GM12872 (cell line): ENCODE data around the gene PELO.

Source experiments
- TF ChIP-seq, protein P1 (sequence below): IDR thresholded peaks from 3 replicates; pipeline ENCODE4 v1.5.1; 2011; ENCODE audit warnings: low read depth, mild to moderate bottlenecking, low read length, moderate library complexity; ENCODE audit not compliant: insufficient read depth

The PELO gene

DNA sequence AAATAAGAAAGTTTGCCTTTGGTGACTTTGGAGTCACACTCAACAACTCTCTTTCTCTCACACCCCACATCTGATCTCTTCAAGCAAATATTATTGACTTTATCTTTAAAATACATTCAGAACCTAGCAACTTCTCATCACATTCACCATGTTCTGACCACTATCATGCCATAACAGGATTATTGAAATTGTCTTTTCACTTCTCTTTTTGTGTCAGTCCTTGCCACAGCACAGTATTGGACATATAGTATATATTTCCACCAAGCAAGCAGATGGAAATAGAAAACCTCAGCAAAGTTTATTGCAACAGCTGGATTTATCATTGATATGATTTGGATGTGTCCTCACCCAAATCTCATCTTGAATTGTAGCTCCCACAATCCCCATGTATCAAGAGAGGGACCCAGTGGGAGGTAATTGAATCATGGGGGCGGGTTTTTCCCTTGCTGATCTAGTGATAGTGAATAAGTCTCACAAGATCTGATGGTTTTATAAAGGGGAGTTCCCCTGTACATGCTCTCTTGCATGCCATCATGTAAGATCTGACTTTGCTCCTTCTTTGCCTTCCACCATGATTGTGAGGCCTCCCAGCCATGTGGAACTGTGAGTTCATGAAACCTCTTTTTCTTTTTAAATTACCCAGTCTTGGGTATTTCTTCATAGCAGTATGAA is 26.9 kb upstream of the PELO start:
- TF ChIP-seq, protein P1, sequence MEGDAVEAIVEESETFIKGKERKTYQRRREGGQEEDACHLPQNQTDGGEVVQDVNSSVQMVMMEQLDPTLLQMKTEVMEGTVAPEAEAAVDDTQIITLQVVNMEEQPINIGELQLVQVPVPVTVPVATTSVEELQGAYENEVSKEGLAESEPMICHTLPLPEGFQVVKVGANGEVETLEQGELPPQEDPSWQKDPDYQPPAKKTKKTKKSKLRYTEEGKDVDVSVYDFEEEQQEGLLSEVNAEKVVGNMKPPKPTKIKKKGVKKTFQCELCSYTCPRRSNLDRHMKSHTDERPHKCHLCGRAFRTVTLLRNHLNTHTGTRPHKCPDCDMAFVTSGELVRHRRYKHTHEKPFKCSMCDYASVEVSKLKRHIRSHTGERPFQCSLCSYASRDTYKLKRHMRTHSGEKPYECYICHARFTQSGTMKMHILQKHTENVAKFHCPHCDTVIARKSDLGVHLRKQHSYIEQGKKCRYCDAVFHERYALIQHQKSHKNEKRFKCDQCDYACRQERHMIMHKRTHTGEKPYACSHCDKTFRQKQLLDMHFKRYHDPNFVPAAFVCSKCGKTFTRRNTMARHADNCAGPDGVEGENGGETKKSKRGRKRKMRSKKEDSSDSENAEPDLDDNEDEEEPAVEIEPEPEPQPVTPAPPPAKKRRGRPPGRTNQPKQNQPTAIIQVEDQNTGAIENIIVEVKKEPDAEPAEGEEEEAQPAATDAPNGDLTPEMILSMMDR: no peak

DNA sequence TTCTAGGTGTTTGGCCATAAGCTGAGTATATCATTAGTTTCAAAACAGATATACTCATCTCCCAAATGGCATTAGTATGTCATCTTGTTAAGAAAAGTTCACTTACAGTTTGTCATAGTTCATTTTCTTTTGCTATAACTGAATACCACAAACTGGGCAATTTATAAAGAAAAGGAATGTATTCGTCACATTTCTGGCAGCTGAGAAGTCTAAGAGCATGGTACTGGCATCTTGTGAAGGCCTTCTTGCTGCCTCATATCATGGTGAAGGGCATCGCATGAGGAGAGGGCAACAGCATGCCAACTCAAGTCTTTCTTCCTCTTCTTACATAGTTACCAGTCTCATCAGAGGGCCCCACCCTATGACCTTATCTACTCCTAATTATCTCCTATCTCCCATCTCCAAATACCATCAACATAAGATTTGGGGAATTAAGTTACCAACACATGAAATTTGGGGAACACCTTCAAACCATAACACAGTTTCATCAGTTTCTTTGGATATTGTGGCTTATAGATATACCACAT is 20.4 kb upstream of the PELO start:
- TF ChIP-seq, protein P1: no peak

DNA sequence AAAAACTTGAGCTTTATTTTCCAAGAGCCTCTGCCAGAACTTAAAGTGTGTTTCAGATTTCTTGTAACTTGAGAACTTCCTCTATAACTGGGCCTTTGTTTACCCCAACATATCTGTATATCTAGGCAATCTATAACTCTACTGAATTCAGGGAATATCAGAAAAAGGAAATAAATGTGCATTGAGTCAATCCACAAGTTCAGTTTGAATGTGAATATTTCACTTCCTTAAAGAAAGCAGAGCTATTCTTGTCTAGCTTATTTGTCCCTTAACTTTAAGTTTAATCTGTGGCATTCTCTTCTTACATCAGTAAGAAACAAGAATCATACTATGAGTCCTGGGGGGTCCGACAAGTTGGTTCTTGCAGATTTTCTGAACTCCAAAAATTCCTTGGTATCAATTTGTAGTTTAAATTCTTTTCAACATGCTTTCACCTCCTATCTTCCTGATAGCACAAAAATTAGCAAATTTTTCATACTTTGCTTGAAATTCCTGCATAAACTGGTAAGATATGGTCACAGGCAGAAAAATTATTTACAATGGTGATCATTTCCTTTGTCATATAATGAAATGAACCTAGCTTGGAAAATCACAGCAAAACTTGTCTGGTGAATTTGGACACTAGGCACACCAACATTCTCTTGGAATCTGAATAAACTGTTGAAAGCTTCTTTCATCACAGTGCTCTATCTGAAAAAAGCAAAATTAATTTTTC is 19.8 kb upstream of the PELO start:
- TF ChIP-seq, protein P1: no peak

DNA sequence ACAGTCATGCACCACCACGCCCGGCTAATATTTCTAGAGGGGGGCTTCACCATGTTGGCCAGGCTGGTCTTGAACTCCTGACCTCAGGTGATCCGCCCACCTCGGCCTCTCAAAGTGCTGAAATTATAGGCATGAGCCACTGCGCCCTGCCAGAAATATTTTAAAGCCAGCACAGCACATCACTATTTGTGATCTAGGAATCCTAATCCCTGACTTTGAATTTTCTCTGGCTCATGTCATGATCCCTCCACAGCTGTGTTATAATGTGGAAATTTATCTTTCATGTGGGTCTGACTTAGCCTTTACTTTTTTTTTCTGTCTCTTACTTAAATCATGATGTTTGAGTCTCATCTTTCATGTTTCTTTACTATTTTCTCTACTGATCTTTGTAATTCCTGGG is 18.7 kb upstream of the PELO start:
- TF ChIP-seq, protein P1: no peak

DNA sequence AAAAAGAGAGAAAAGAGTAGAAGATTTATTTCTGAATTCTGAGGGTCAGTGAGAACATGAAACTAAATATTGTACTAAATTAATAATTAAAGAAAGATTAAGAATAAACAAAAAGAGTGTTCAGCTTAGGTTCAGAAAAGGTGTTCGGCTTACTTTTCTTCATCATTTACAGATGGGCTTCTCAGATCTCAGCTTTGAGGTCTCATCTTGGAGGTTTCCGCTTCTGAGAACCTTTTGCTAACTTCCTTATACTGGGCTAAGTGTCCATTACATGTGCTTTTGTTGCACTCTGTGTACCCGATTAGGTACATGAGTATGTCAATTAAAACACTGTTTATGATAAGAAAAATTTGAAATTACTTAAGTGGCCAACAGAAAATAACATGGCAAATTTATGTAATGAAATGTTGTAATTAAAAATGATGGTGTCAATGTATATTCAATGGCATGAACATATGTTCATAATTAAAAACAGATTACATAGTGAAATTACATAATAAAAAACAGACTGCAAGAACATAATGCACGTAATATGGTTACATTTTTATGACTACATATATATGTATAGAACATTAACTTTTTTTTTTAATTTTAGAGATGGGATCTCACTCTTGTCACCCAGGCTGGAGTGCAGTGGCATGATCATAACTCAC is 17.3 kb upstream of the PELO start:
- TF ChIP-seq, protein P1: no peak

DNA sequence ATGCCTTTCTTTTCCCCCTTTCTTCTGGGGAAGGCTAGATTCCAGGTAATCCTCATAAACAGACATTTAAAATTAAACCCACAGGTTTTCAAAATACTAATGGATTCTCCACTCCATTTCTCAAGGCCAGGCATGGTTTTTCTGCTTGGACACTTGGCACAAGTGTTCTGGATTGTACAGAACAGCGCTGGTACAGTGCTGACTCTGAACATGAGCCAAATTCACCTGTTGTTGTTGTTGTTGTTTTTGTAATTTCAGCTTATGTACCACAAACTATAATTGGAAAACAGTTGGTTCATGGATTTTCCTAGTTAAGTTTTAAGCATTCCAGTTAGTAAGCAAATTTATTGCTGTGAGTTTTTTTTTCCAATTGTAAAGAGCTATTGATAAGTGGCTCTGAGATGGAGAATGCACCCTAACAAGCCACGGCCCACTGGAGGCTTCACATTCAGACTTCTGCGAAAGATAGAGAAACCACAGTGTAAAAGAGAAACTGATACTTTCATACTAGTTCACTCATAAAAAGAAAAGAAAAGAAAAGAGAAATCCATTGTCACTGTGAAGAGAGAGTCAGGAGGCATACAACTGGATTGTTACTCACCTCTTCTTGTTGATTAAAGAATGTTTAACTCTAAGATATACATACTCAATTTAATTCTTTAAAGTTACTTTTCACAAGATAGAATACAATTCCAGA is 16.2 kb upstream of the PELO start:
- TF ChIP-seq, protein P1: no peak

DNA sequence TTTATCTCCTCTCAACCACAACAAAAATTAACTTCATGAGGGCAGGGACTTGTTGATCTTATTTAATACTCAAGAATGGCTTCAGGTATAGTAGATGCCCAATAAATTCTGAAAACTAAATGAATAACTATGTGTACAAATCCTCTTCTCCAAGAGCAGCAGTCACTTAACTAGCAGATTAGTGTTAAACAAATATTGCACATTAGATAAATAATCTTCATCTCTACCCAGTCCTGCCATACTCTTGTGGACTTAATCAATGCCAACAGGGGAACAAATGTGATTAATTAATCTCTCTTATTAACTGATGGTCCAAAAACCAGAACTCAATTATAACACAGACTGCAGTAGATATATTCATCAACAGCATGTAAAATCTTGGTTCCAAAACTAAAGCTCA is 15.0 kb upstream of the PELO start:
- TF ChIP-seq, protein P1: no peak
